Endothelial cell of umbilical vein (primary cell): ENCODE data around the gene KATNAL2.

Experiments used
- CTCF ChIP-seq, 2 donors: IDR thresholded peaks; 1 replicate in 1 of 2; 2 replicates in 1 of 2; pipeline ENCODE4 v1.5.1; 2011; ENCODE audit warnings: low read length in 2 of 2, mild to moderate bottlenecking in 2 of 2, moderate library complexity in 2 of 2, control low read depth in 1 of 2, inconsistent platforms in 1 of 2, low read depth in 1 of 2; ENCODE audit not compliant: insufficient read depth in 1 of 2; ENCODE audit errors: extremely low read depth in 1 of 2
- EZH2 ChIP-seq: IDR thresholded peaks from 2 replicates; pipeline ENCODE4 v1.6.1; 2012; ENCODE audit warnings: borderline replicate concordance, low read depth, mild to moderate bottlenecking, moderate library complexity, low read length, inconsistent platforms; ENCODE audit not compliant: severe bottlenecking
- FOS ChIP-seq: IDR thresholded peaks from 2 replicates; pipeline ENCODE4 v1.6.1; 2011; ENCODE audit warnings: mild to moderate bottlenecking, low read length, moderate library complexity, borderline replicate concordance; ENCODE audit not compliant: insufficient read depth
- GATA2 ChIP-seq: IDR thresholded peaks from 2 replicates; pipeline ENCODE4 v1.7.0; 2011; ENCODE audit warnings: low read depth, mild to moderate bottlenecking, moderate library complexity, mixed read lengths, low read length; ENCODE audit not compliant: insufficient read length, insufficient read depth
- JUN ChIP-seq: IDR thresholded peaks from 2 replicates; pipeline ENCODE4 v1.6.1; 2011; ENCODE audit warnings: borderline replicate concordance, low read depth; ENCODE audit not compliant: insufficient read length, insufficient read depth
- MYC ChIP-seq: IDR thresholded peaks from one replicate; pipeline ENCODE4 v1.6.1; 2011; ENCODE audit warnings: mild to moderate bottlenecking, low read depth, low read length
- POLR2A ChIP-seq: IDR thresholded peaks from 2 replicates; pipeline ENCODE4 v1.6.1; 2012; ENCODE audit warnings: low read depth, mild to moderate bottlenecking, control low read depth, low read length
- POLR2AphosphoS5 ChIP-seq: IDR thresholded peaks from 2 replicates; pipeline ENCODE4 v1.6.1; 2012; ENCODE audit warnings: low read depth, mild to moderate bottlenecking, control low read depth, low read length, moderate library complexity; ENCODE audit not compliant: insufficient read depth
- TF ChIP-seq, protein P1 (sequence below): IDR thresholded peaks from 2 replicates; pipeline ENCODE4 v1.6.1; 2011; ENCODE audit not compliant: insufficient read depth, insufficient read length

DNA sequence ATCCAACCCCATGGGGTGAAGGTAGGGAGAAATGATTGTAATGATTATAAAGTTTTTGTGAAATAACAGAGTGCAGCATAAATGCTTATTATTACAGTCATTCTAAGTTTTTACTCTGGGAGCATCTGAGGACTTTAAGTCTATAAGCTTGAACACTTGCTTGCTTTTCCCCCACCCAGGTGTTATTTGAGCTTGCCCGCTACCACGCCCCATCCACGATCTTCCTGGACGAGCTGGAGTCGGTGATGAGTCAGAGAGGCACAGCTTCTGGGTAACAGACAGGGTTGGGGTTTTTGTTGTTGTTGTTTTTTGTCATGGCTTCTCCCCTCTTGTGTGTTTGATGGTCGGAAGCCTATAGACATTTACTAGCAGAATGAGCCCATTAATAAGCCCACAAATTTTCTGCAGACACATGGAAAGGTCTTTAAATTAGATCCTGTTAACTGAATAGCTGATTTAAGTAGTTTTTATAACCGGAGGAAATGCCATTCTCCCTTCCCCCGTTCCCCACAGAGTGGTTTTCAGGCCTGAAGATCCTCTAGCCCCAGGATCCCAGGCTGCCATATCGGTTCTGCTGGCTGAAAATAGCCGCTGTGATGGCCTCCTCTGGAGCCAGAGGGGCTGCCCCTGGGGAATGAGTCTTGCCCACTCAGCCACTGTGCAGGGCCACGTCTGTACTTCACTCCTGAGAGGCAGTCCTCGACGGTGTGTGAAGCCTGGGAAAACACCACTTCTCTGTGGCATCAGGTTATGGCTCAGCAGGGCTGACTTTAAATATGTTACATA lies 157.9 kb downstream of the KATNAL2 start:
- TF ChIP-seq CTCF (IDR thresholded peaks at IDR 0.05; ENCODE audit: extremely low read depth in 1 of 2, insufficient read depth in 1 of 2, low read depth in 1 of 2, low read length in 2 of 2) (no peak), POLR2A (no peak), POLR2AphosphoS5 (no peak), MYC (no peak), EZH2 (no peak), FOS (no peak), JUN (no peak), GATA2 (no peak)
- TF ChIP-seq, protein P1, sequence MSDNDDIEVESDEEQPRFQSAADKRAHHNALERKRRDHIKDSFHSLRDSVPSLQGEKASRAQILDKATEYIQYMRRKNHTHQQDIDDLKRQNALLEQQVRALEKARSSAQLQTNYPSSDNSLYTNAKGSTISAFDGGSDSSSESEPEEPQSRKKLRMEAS, result no peak
